ENCODE measurements around the gene IL36G. TPM values are rescaled to one million over a fixed set of nuclear protein-coding genes. Genes with fewer than 3 reads are reported as not detected.

Gene IL36G
- total and polyA plus RNA-seq, 2 experiments from 2014 or later: not detected

DNA sequence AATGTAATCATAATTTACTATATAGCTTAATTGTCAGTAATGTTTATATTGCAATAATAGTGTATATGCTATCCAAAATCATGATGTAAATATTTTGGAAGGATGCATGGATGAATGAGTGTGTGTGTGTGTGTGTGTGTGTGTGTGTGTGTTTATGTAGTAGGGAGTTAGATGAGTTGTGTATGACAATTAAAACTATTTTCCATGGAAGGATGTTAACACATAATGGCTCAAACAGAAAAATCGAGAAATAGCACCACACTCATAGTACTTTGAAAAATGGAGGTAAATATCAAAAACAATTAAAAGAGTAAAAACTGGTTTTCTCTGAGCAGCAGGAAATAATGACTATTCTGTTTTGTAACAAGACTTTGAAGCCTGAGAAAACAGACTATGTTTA, 19.3 kb downstream of the IL36G start:
- Histone ChIP-seq H3K27ac (ENCODE audit: low read depth) (no peak overlapping the region), H3K9me2 (ENCODE audit: insufficient read depth) (peaks cover 5% of the 10 kb centered on the region; the same call in 1 of the 2 replicates), H3K4me2 (no peak overlapping the region), H3F3A (replicated peaks; ENCODE audit: low read depth) (no peaks in the 10 kb centered on the region), H3K36me3 (ENCODE audit: insufficient read depth) (no peaks in the 10 kb centered on the region), H3K27me3 (ENCODE audit: insufficient read depth) (no peaks in the 10 kb centered on the region), H3K4me3 (no peak overlapping the region), H3K4me1 (ENCODE audit: insufficient read depth) (no peaks in the 10 kb centered on the region), H4K20me1 (replicated peaks; ENCODE audit: insufficient read depth) (no peaks in the 10 kb centered on the region), H3K79me2 (replicated peaks; ENCODE audit: insufficient read depth) (no peaks in the 10 kb centered on the region), H2AFZ (peak overlapping the region; percentile 85; the same call in 1 of the 2 replicates)
- Mint-ChIP-seq H3K36me3 (ENCODE audit: low read depth) (peaks cover 7% of the 10 kb centered on the region; the same call in 2 of the 3 replicates), H3K9me3 (peaks cover 39% of the 10 kb centered on the region), H3K4me3 (no peak overlapping the region), H3K4me1 (no peaks in the 10 kb centered on the region), H3K27ac (no peak overlapping the region), H3K27me3 (ENCODE audit: insufficient read depth, low read depth, poor library complexity) (peaks cover 2% of the 10 kb centered on the region)
- no peak for TF ChIP-seq EZH2 (IDR thresholded peaks at IDR 0.05; ENCODE audit: low read depth, unreplicated experiment)
- DNase-seq (ENCODE audit: low spot score) (no peak), ATAC-seq (no peak)

- Histone ChIP-seq H3K36me3 (ENCODE audit: insufficient read depth) (no peaks in the 10 kb centered on the region), H2AFZ (no peak overlapping the region), H3K4me1 (ENCODE audit: insufficient read depth) (no peaks in the 10 kb centered on the region), H3K4me3 (no peak overlapping the region), H3K9me2 (ENCODE audit: insufficient read depth) (peaks cover 5% of the 10 kb centered on the region; the same call in 1 of the 2 replicates), H3K4me2 (no peak overlapping the region), H4K20me1 (replicated peaks; ENCODE audit: insufficient read depth) (no peaks in the 10 kb centered on the region), H3K27ac (ENCODE audit: low read depth) (no peak overlapping the region), H3K79me2 (replicated peaks; ENCODE audit: insufficient read depth) (no peaks in the 10 kb centered on the region), H3K27me3 (ENCODE audit: insufficient read depth) (no peaks in the 10 kb centered on the region), H3F3A (replicated peaks; ENCODE audit: low read depth) (no peaks in the 10 kb centered on the region)
- Mint-ChIP-seq H3K36me3 (ENCODE audit: low read depth) (peaks cover 7% of the 10 kb centered on the region; the same call in 1 of the 3 replicates), H3K4me1 (no peaks in the 10 kb centered on the region), H3K27ac (no peak overlapping the region), H3K9me3 (peaks cover 36% of the 10 kb centered on the region), H3K27me3 (ENCODE audit: insufficient read depth, low read depth, poor library complexity) (peaks cover 2% of the 10 kb centered on the region), H3K4me3 (no peak overlapping the region)
- ATAC-seq (no peak), DNase-seq (ENCODE audit: low spot score) (no peak)
- TF ChIP-seq ZNF331 (CRISPR knock-in tag; IDR thresholded peaks at IDR 0.05; ENCODE audit: low read depth) (no peak), NANOG (IDR thresholded peaks at IDR 0.05; ENCODE audit: borderline replicate concordance) (no peak), STAT1 (IDR thresholded peaks at IDR 0.05; ENCODE audit: unreplicated experiment) (no peak), POLR2AphosphoS5 (IDR thresholded peaks at IDR 0.05; ENCODE audit: low read depth) (no peak), EZH2phosphoT487 (IDR thresholded peaks at IDR 0.05; ENCODE audit: unreplicated experiment) (no peak), ZNF114 (CRISPR knock-in tag; IDR thresholded peaks at IDR 0.05) (no peak), JUNB (IDR thresholded peaks at IDR 0.05; ENCODE audit: unreplicated experiment) (no peak), ETS1 (IDR thresholded peaks at IDR 0.05) (no peak), CREB1 (CRISPR knock-in tag; IDR thresholded peaks at IDR 0.05; ENCODE audit: low read depth) (no peak)
- TF ChIP-seq, protein P1, sequence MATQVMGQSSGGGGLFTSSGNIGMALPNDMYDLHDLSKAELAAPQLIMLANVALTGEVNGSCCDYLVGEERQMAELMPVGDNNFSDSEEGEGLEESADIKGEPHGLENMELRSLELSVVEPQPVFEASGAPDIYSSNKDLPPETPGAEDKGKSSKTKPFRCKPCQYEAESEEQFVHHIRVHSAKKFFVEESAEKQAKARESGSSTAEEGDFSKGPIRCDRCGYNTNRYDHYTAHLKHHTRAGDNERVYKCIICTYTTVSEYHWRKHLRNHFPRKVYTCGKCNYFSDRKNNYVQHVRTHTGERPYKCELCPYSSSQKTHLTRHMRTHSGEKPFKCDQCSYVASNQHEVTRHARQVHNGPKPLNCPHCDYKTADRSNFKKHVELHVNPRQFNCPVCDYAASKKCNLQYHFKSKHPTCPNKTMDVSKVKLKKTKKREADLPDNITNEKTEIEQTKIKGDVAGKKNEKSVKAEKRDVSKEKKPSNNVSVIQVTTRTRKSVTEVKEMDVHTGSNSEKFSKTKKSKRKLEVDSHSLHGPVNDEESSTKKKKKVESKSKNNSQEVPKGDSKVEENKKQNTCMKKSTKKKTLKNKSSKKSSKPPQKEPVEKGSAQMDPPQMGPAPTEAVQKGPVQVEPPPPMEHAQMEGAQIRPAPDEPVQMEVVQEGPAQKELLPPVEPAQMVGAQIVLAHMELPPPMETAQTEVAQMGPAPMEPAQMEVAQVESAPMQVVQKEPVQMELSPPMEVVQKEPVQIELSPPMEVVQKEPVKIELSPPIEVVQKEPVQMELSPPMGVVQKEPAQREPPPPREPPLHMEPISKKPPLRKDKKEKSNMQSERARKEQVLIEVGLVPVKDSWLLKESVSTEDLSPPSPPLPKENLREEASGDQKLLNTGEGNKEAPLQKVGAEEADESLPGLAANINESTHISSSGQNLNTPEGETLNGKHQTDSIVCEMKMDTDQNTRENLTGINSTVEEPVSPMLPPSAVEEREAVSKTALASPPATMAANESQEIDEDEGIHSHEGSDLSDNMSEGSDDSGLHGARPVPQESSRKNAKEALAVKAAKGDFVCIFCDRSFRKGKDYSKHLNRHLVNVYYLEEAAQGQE (IDR thresholded peaks at IDR 0.05; ENCODE audit: unreplicated experiment): no peak
- TF ChIP-seq, protein P2, sequence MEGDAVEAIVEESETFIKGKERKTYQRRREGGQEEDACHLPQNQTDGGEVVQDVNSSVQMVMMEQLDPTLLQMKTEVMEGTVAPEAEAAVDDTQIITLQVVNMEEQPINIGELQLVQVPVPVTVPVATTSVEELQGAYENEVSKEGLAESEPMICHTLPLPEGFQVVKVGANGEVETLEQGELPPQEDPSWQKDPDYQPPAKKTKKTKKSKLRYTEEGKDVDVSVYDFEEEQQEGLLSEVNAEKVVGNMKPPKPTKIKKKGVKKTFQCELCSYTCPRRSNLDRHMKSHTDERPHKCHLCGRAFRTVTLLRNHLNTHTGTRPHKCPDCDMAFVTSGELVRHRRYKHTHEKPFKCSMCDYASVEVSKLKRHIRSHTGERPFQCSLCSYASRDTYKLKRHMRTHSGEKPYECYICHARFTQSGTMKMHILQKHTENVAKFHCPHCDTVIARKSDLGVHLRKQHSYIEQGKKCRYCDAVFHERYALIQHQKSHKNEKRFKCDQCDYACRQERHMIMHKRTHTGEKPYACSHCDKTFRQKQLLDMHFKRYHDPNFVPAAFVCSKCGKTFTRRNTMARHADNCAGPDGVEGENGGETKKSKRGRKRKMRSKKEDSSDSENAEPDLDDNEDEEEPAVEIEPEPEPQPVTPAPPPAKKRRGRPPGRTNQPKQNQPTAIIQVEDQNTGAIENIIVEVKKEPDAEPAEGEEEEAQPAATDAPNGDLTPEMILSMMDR (conservative IDR thresholded peaks at IDR 0.05; ENCODE audit: low read depth in 2 of 2): no peak
These were observed 22.6 kb downstream of the IL36G start for GRCh38 chr2:113000436-113000835.

Measured in GM23338 (cell line).